Epithelial cell of esophagus (primary cell): ENCODE measurements around the gene SLC6A1.
A peak's percentile ranks its signal among the peaks of the same experiment; 100 is the strongest.

ENCODE experiments used
- DNase-seq: peaks from one replicate; pipeline ENCODE4 v3.0.0; 2010; ENCODE audit warnings: low read depth
- H3K4me3 ChIP-seq: 2 replicates; pipeline ENCODE4 v1.5.1; 2011; ENCODE audit warnings: mild to moderate bottlenecking, low read length, control low read depth
- TF ChIP-seq, protein P1 (sequence below): IDR thresholded peaks from 2 replicates; pipeline ENCODE4 v1.5.1; 2011; ENCODE audit warnings: low read depth, mild to moderate bottlenecking, low read length, control low read depth, inconsistent platforms; ENCODE audit not compliant: insufficient read depth; ENCODE audit errors: missing control alignments

SLC6A1 gene

DNA sequence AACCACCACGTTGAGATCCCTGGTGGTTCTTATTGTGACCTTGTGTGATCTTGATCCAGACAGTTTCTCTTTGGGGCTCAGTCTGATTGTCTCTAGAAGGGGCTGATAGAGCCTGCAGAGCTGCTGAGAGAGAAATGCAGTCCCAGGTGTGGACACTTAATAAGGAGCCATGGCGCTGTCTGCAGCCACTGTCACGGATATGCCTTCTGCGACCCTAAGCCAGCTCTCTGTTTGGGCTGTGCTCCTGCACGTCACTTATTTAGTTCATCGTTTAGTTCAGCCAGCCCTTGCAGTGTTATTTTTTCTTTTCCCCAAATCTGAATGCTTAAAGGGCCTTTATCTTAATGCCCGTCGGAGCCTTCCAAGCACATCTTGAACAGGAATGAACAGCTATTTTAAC lies 12.0 kb downstream of the SLC6A1 start:
- no peak overlapping the region for H3K4me3 ChIP-seq
- TF ChIP-seq, protein P1, sequence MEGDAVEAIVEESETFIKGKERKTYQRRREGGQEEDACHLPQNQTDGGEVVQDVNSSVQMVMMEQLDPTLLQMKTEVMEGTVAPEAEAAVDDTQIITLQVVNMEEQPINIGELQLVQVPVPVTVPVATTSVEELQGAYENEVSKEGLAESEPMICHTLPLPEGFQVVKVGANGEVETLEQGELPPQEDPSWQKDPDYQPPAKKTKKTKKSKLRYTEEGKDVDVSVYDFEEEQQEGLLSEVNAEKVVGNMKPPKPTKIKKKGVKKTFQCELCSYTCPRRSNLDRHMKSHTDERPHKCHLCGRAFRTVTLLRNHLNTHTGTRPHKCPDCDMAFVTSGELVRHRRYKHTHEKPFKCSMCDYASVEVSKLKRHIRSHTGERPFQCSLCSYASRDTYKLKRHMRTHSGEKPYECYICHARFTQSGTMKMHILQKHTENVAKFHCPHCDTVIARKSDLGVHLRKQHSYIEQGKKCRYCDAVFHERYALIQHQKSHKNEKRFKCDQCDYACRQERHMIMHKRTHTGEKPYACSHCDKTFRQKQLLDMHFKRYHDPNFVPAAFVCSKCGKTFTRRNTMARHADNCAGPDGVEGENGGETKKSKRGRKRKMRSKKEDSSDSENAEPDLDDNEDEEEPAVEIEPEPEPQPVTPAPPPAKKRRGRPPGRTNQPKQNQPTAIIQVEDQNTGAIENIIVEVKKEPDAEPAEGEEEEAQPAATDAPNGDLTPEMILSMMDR = no peak
- no peak for DNase-seq

DNA sequence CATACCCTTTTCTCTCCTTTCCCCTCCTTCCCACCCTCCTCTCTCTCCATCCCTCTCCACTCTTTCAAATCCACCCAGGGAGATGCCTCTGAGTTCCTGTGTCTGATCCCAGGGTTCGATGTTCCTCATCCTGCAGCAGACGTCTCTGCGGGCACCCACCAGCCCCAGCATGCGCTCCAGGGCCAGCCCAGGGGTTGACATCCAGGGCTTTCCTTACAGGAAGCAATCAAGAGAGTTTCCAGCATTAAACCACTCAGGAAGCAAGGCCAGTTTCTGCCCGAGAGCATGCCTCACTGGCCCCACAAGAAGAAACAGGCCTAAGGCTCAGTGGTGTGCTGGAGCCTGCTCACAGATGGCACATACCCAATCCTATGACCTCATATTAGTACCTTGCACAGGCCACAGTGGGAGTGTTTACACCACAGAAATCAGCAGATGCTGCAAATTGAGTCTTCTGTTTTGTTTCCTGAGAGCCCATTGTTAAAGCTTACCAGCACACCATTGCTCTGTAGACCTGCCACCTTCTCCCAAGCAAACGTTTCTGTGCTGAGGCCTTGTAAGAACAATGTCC lies 13.2 kb downstream of the SLC6A1 start:
- no peak overlapping the region for H3K4me3 ChIP-seq
- TF ChIP-seq, protein P1 = no peak
- DNase-seq = peak; percentile 85

DNA sequence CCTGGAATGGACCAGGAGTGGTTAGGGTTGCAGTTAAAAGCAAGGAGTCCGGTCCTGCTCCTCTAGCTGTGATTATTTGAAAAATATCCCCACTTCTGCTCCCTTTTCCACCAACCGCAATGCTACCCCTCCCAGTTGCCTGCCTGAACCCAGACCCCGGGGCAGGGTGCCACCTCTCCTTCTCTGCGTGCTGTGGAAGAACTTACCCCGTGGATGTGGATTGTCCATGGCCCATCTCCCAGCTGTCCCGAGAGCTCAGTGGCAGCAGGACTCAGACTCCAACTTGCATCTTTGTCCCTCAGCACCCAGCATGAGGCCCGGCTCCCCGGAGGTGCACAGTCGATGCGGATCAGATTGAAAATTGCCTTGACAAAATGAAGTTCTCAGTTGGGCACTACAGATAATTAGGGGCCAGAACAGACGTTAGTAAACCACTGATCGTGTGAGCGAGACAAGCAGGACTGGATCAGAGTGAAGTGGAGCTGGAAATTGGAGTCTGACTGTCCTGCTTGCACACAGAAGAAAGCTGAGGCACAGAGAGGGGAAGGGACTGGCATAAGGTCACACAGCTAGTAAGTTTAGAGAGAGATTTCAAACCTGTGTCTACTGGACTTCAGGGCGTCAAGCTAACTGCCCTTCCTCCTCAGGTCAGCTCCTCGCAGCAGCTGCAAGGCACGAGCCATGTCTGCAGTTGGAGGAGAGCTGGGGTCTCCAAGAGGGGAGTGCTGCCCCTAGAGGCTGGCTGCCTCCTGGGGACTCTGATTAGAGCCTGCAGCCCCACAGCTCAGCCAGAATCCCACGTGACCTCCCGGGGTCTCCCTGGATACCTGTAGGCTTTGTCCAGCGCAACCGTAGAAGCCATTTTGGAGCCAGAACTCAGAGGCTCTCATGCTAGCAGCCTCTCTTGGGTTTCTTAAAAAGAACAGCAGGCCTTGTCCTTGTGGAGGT lies 14.7 kb downstream of the SLC6A1 start:
- TF ChIP-seq, protein P1 = no peak

DNA sequence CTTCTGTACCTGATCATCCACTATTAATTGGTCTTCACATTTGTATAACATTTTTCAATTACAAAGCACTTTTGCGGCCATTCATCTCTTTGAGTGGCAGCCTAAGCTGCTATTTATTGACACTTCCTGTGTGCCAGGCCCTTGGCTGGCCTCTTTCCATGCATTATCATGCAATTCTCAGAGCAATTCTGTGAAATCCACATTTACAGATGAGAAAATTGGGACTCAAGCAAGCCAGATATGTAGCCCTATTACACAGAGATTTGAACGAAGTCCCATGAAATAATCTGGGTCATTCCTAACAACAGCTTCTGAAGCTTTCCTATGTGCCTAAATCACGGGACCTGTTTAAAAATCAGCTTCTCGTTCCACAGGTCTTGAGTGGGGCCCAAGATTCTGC lies 17.4 kb downstream of the SLC6A1 start:
- TF ChIP-seq, protein P1 = no peak
- no peak for DNase-seq
- H3K4me3 ChIP-seq = no peak overlapping the region

More for the DNA sequence above, 14.7 kb downstream of the SLC6A1 start:
- DNase-seq = no peak
- no peak overlapping the region for H3K4me3 ChIP-seq

DNA sequence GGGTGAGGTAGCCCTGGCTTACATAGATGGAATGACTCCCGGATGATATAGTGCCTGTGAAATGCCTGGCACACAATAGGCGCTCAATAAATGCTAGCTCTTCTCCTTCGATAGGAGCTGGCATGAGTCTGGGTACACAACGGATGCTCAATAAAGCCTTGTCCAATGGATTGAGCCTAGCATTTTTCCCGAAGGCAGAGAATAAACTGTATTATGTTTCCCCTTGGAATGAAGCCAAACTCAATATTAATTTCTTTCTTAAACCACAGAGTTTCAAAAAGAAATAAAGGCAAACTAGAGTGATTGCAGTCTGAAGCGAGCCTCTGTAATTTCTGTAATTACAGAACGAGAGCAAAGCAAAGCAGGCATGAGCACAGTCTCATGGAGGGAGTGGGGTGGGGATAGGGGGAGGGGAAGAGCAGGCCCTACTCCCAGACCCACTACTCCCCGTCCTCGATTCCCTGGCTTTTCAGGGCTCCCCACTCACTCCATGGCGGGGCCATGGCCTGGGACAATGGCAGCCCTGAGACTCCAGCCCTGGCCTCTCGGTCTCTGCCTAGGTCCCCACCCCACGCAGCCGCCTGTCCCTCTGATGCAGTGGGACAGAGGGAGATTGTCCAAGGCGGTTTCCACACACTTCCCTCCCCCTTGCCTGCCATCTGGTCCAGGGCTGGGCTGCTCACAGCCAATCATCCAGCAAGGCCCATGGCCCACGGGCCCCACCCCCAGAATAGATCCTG lies 18.0 kb downstream of the SLC6A1 start:
- DNase-seq = no peak
- TF ChIP-seq, protein P1 = no peak

DNA sequence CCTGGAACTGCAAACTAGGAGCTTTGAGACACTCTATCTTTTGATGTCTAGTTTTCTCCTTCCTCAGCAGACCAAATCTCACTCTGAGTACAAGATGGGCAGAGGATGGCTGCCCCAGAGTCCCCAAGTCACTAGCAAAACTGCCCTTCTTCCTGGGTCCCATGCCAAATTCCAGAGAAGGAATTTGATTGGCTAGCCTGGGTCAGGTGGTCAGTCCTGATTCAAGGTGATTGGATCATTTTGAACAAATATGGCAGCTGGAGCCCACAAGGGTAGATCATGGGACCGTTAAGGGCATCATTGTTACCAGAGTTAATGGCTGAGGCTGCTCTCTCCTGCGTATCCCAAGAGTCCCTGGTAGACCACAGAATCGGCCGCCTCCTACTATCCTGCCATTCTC lies 21.7 kb downstream of the SLC6A1 start:
- no peak for DNase-seq
- TF ChIP-seq, protein P1 = no peak
- no peak overlapping the region for H3K4me3 ChIP-seq

More for the DNA sequence above, 18.0 kb downstream of the SLC6A1 start:
- H3K4me3 ChIP-seq = no peak overlapping the region
